Left lobe of liver (tissue), 2 donors: Measurements from ENCODE around the gene CPNE4. TPM values are rescaled to one million over a fixed set of nuclear protein-coding genes. Genes with fewer than 3 reads are reported as not detected.
A peak's percentile ranks its signal among the peaks of the same experiment; 100 is the strongest.

Source experiments
- ATAC-seq: fragments of 200-7000 bp; cut with Tn5 transposase; one replicate; pipeline ENCODE4 v1.9.1; 2020; ENCODE audit warnings: mild to moderate bottlenecking, moderate library complexity
- DNase-seq: peaks from one replicate; pipeline ENCODE4 v3.0.0-alpha.2; 2020; ENCODE audit warnings: low spot score
- total RNA-seq: library from RNA; stranded (reverse); gene quantifications from one replicate; pipeline ENCODE4 v1.2.1, GENCODE V29; 2021
- donor health status: DM: no; HTN: no; CAD: no; lungs with moderate emphysema.
- donor health status: DM: no; HTN: yes; CAD: no.

Gene CPNE4
- total RNA-seq, 1 donor from 2014 or later = not detected

DNA sequence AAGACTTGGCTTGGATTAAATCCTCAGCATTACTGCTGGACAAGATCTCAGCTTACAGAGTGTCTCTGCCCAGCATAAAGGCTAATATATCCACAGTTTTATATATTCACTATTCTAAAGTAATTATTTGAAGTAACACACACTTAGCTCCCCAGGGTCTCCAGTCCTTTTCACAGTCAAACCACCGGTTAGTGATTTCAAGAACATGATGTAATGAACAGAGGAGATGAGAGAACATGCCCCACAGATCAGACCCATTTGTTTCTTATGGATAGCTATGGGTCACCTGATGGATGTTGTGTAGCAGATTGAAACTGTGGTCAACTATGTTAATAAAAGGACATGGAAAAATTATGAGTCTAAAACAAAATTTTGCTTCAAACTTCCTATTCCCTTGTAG is 487.2 kb downstream of the CPNE4 start:
- ATAC-seq = no peak
- no peak for DNase-seq

- no peak for ATAC-seq
- DNase-seq = no peak
Measured at GRCh38 chr3:131546441-131546840, 488.4 kb downstream of the CPNE4 start.

DNA sequence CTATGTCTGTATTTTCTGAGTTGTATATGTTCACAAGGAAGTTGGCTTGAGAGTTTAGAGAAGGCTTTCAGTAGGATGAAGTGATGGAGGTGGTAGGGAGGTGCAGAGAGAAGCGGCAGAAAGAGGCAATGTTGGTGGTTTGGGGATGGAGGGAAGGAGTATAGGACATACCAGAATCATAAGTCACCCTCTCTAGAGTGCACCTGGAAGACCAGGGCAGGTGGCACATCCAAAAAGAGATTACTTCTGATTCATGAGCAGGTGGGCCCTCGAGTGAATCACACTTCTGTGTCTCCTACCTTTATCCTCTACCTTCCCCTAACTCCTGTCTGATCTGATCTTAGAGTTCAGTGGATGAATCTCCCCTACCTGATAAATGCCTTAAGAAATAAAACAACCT is 490.3 kb downstream of the CPNE4 start:
- DNase-seq (no peak), ATAC-seq (no peak)

DNA sequence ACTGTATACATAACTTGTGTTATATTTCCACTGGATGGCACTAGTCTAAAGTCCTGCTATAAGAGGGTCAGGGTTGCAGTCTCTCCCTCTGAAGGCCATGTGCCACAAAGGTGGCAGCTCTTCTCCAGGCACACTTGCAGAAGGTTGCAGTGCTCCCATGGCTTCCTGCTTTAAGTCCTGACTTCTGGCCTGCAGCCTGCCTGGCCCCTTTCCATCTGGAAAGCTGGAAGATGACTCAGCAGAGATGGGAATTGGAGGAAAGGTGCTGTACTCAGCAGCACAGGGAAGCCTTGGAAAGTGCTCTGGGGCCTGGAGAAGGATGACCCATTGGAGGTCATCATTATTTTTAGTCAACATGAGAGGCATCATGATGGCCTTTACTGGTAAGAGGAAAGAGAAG is 491.1 kb downstream of the CPNE4 start:
- ATAC-seq (peak; percentile 98), DNase-seq (peak; percentile 89)

- ATAC-seq (no peak), DNase-seq (no peak)
Measured at GRCh38 chr3:131541288-131541687, 493.5 kb downstream of the CPNE4 start.

DNA sequence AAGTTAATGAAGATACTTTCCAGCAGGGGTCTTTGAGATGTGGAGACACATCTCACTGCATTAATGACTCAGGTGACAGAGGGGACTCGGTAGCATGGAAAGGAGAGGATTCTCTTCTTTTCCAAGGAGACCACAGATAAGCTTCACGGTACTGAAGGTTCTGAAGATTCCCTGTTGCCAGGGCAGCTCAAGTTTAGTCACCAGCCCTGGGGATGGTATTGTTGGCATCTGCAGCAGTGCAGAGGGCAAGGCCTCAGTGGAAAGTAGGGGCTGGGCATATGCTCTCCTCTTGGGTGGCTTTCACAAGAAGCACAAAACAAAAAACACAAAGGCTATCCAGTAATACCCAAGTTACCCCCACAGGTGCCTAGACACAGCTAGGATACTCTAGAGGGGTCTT is 494.0 kb downstream of the CPNE4 start:
- no peak for ATAC-seq

GRCh38 chr3:131540143-131540542 is 494.7 kb downstream of the CPNE4 start:
- DNase-seq = no peak

More for the DNA sequence above, 494.0 kb downstream of the CPNE4 start:
- DNase-seq = no peak

DNA sequence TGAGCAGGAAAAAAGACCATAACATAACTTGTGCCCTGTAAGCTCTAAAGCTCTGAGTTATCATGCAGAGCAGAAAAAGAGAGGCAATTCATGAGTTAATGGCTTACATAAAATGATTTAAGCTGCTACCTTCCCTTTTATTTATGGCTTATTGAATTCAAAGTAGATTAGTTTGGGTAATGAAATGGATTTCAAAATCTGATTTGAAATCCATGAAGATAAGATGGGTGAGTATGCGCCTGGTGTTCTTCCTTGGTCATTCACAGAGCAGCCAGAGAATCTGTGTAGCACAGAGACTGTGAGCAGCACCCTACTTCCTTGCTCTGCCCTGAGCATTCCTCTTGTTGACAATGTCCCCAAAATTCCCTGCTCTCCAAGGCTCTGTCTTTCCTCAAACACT is 495.8 kb downstream of the CPNE4 start:
- no peak for ATAC-seq
- no peak for DNase-seq

More at GRCh38 chr3:131540143-131540542, 494.7 kb downstream of the CPNE4 start:
- ATAC-seq = no peak

DNA sequence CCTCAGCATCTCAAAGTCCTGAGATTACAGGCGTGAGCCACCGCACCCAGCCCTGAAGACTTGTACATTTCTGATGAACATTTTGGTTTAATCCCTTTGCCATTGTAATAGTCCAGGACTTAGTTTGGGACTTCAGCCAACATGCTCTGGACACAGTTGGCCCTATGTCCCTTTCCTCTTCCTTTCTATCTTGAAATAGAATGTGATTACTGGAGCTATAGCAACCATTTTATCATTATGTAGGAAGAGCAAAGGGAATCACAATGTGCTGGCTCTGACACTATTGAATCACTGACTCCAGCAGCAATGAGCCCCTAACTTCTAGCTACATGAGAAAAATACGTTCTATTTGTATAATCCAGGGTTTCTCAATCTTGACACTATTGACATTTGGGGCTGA is 497.3 kb downstream of the CPNE4 start:
- no peak for ATAC-seq
- no peak for DNase-seq

DNA sequence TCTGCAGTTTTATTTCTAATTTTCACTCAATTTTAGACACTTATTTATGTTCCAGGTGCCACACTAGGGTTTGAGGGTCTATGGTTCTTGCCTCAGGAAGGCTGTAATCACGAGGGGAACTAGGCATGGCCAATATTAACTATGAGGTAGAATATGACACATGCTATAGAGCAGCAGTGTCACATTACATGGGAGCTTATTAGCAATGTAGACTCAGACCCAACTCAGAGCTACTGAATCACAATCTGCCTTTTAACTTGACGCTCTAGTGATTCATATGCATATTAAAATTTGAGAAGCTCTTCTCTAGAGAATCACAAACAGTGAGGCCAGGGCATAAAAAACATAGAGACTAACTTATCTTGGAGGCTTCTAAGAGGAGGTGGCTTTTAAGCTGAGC is 499.2 kb downstream of the CPNE4 start:
- ATAC-seq = no peak
- no peak for DNase-seq

GRCh38 chr3:131535131-131535530 is 499.7 kb downstream of the CPNE4 start:
- DNase-seq (no peak), ATAC-seq (no peak)

DNA sequence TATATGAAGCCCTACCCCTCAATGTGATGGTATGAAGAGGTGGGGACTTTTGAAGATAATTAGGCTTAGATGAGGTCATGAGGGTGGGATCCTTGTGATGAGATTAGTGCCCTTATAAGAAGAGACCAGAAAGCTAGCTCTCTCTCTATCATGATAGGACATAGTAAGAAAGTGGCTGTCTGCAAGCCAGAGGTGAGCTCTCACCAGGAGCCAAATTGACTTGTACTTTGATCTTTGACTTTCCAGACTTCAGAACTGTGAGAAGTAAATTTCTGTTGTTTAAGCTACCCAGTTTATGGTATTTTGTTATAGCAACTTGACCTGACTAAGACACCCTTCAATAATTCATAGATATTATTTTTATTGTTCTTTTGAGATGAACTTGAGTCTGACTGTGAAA is 502.2 kb downstream of the CPNE4 start:
- no peak for DNase-seq
- peak; percentile 67 for ATAC-seq

DNA sequence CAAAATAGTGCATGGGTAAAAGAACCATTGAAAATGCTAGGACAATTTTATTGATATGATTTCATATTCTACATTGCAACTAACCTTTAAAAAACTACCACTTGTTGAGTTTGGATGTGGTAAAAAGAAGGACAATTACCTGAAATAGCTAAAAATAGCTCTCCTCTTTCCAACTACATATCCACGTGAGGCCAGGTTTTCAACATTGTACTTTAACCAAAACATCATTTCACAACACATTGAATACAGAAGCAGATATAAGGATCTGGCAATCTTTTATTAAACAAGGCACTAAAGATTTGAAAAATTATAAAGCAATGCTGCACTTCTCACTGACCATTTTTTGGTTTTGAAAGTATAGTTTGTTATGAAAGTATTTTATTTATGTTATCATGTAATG is 504.0 kb downstream of the CPNE4 start:
- peak; percentile 81 for ATAC-seq
- DNase-seq = no peak

GRCh38 chr3:131530388-131530787 is 504.4 kb downstream of the CPNE4 start:
- ATAC-seq = no peak

GRCh38 chr3:131526801-131527347 is 507.9 kb downstream of the CPNE4 start:
- ATAC-seq (peak; percentile 73), DNase-seq (peak; percentile 46)

More at GRCh38 chr3:131530388-131530787, 504.4 kb downstream of the CPNE4 start:
- DNase-seq = no peak

DNA sequence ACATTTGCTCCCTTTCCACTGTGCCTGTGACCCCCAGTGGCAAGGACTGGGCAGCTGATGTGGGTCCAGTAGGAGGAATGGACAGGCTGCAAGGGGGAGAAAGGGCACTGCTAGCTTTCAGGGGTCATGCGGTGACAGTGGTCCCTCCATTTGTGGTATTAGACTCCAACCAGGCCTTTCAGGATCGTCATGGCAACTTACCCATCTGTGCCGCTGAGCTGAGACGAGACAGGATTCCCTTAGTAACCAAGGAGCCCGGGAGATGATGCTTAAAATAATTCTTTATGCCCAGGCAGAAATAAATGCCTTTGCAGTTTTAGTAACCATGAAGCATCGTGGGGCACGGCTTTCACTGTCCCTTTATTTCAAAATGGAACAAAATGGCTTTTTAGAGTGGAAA is 516.1 kb downstream of the CPNE4 start:
- no peak for DNase-seq

GRCh38 chr3:131505421-131505820 is 529.4 kb downstream of the CPNE4 start:
- ATAC-seq = no peak
- DNase-seq = no peak

More for the DNA sequence above, 516.1 kb downstream of the CPNE4 start:
- no peak for ATAC-seq

DNA sequence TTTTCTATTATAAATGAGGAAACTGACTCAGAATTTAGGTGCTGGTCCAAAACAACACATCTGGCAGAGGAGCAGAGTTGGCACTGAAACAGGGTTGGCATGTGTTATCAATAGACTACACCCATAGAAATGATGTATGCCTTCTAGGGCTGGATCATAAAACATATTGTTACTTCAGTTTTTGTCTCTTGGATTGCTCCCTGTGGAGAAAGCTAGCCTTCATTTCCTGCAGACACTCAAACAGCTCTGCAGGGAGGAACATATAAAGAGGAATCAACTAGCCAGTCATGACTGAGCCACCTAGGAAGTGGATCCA is 531.5 kb downstream of the CPNE4 start:
- no peak for DNase-seq
- no peak for ATAC-seq

DNA sequence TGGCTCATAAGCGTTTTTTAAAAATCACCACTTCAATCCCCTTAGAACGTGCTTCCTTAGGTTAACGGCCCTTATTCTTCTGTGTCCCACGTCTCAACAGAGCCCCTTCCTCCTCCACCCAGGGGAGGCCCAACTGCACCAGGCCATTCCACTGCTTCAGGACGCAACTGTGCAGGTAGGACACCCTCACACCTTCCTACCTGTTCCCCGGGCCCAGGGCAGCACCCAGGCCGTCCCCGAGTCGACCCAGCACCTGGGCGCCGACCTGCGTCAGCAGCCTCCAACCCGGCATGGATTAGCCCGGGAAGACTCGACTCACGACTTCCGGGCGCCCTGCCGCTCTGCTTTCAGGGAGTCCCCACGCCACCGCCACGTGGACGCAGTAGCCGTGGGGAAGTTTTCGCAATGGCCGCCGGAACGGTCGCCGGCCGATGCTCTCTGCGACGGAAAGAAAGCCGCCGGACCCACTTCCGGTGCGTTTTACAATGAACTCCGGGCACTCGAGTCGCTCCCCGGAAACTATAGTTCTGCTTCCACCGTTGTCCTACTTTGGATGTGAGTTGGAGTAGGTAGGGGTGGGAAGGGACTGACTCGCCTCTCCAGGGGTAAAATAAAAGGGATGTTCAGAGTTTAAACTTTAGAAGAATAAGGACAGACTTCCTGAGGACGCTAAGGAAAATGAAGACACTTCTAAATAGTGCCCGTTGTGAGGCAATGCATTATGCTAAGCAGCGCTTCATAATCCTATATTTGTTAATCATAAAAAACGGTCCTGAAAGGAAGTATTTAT is 532.1 kb downstream of the CPNE4 start, which contains the start of gene MRPL3:
Gene MRPL3 (minus strand): TSS at position 442 of the 790 bp plus-strand sequence. CDS start 150 bp downstream, at position 292.
- DNase-seq (peak; percentile 90), ATAC-seq (peak; percentile 97)

DNA sequence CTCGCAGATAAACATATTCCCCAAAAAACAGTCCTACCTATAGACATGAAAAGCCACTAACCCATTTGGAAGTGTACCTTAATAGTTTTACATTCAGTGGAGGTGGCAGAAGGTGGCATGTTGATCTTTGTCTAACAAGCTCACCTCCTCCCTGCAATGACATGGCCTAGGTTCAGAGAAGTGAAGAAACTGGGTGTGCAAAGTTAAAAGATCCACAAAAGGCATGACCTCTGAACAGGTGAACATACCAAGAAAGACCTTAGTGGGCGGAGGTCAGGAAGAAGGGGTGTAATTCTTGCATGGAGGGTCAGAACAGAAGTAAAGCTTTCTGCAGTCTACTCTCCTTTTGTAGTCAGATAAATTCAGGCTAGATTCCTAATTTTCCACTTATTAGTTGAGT is 532.9 kb downstream of the CPNE4 start:
- ATAC-seq (peak; percentile 6), DNase-seq (no peak)

- ATAC-seq (no peak), DNase-seq (no peak)
Measured at GRCh38 chr3:131494706-131495105, 540.1 kb downstream of the CPNE4 start.

DNA sequence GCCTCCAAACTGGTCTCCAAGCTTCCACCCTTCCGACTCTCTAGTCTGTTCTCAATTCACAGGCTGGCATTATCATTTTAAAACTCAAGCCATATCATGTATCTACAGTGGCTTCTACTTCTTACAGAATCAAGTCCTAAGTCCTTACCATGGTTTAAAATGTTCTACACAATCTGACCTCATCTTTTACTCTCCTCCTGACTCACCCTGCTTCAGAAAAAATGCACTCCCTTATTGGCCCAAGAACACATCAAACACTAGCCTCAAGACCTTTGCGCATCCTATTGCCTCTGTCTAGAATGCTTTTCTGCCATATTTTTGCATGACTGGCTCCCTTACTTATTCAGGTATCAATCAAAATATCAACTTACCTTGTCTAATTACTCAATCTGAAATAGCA is 543.0 kb downstream of the CPNE4 start:
- no peak for ATAC-seq

DNA sequence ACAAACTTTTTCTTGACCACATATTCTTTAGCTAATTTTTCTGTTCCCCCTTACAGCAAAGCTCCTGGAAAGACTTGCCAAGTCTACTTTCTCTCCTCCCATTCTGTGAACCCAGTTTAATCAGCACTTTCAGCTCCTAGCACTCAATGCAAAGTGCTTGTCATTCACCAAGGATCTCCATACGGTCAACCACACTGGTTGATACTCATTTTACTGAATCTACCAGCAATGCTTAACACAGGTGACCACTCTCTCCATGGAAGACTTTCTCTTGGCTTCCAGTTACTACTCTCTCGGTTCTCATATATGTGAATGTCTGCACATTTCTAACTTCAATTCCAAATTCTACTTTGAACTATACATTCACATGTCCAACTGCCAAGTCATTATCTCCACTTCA is 543.7 kb downstream of the CPNE4 start:
- no peak for ATAC-seq
- no peak for DNase-seq

More for the DNA sequence above, 543.0 kb downstream of the CPNE4 start:
- no peak for DNase-seq
